Mesothelial cell of epicardium (in vitro differentiated cells): ENCODE data around the gene B4GALT2. TPM values are rescaled to one million over a fixed set of nuclear protein-coding genes. Genes with fewer than 3 reads are reported as not detected.

Source experiments
- DNase-seq, 2 experiments: peaks; one replicate each; pipeline ENCODE4 v3.0.0; 2021; ENCODE audit warnings: low spot score in 2 of 2; ENCODE audit not compliant: unreplicated experiment in 2 of 2
- H3K27ac Mint-ChIP-seq: 2 replicates; pipeline ENCODE4 v1.8.0; 2021; ENCODE audit warnings: mixed read lengths
- H3K27me3 Mint-ChIP-seq: 2 replicates; pipeline ENCODE4 v1.8.0; 2021; ENCODE audit warnings: low read depth, mixed read lengths
- H3K36me3 Mint-ChIP-seq: 2 replicates; pipeline ENCODE4 v1.8.0; 2021; ENCODE audit warnings: mixed read lengths
- H3K4me1 Mint-ChIP-seq: 2 replicates; pipeline ENCODE4 v1.8.0; 2021; ENCODE audit warnings: mixed read lengths
- H3K4me3 Mint-ChIP-seq: 2 replicates; pipeline ENCODE4 v1.8.0; 2021; ENCODE audit warnings: mild to moderate bottlenecking, moderate library complexity, mixed read lengths
- H3K9me3 Mint-ChIP-seq: 2 replicates; pipeline ENCODE4 v1.8.0; 2021; ENCODE audit warnings: mixed read lengths
- total RNA-seq: library from RNA; stranded (reverse); gene quantifications from 3 replicates; pipeline ENCODE4 v1.2.1, GENCODE V29; 2021
- TF ChIP-seq, protein P1 (sequence below): fragments of 200-600 bp; sonication (generic); IDR thresholded peaks from one replicate; pipeline ENCODE4 v1.5.0; 2021; ENCODE audit warnings: antibody characterized with exemption; ENCODE audit not compliant: unreplicated experiment

Gene B4GALT2
- total RNA-seq, 1 donor from 2014 or later, result 55.8 TPM

- TF ChIP-seq, protein P1, sequence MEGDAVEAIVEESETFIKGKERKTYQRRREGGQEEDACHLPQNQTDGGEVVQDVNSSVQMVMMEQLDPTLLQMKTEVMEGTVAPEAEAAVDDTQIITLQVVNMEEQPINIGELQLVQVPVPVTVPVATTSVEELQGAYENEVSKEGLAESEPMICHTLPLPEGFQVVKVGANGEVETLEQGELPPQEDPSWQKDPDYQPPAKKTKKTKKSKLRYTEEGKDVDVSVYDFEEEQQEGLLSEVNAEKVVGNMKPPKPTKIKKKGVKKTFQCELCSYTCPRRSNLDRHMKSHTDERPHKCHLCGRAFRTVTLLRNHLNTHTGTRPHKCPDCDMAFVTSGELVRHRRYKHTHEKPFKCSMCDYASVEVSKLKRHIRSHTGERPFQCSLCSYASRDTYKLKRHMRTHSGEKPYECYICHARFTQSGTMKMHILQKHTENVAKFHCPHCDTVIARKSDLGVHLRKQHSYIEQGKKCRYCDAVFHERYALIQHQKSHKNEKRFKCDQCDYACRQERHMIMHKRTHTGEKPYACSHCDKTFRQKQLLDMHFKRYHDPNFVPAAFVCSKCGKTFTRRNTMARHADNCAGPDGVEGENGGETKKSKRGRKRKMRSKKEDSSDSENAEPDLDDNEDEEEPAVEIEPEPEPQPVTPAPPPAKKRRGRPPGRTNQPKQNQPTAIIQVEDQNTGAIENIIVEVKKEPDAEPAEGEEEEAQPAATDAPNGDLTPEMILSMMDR, result no peak
- Mint-ChIP-seq H3K27ac (no peak overlapping the region), H3K4me1 (peaks cover 12% of the 10 kb centered on the region), H3K9me3 (no peaks in the 10 kb centered on the region), H3K27me3 (no peaks in the 10 kb centered on the region), H3K4me3 (no peak overlapping the region), H3K36me3 (no peaks in the 10 kb centered on the region)
- DNase-seq, result no peak
These were observed 16.1 kb downstream of the B4GALT2 start for GRCh38 chr1:43994794-43995790.

- peaks cover 9% of the 10 kb centered on the region for H3K4me1 Mint-ChIP-seq
- no peak for DNase-seq
- no peak overlapping the region for H3K27ac Mint-ChIP-seq
- no peaks in the 10 kb centered on the region for H3K27me3 Mint-ChIP-seq
- H3K36me3 Mint-ChIP-seq, result peaks cover 2% of the 10 kb centered on the region
- H3K4me3 Mint-ChIP-seq, result no peak overlapping the region
- TF ChIP-seq, protein P1, result no peak
- H3K9me3 Mint-ChIP-seq, result no peaks in the 10 kb centered on the region
These were observed 17.1 kb downstream of the B4GALT2 start for GRCh38 chr1:43995984-43996732.

- peaks cover 6% of the 10 kb centered on the region for H3K36me3 Mint-ChIP-seq
- H3K27ac Mint-ChIP-seq, result no peak overlapping the region
- TF ChIP-seq, protein P1, result no peak
- DNase-seq, result no peak
- H3K9me3 Mint-ChIP-seq, result no peaks in the 10 kb centered on the region
- H3K4me3 Mint-ChIP-seq, result no peak overlapping the region
- peaks cover 9% of the 10 kb centered on the region for H3K4me1 Mint-ChIP-seq
- no peaks in the 10 kb centered on the region for H3K27me3 Mint-ChIP-seq
These were observed 17.7 kb downstream of the B4GALT2 start for GRCh38 chr1:43996733-43997115.

DNA sequence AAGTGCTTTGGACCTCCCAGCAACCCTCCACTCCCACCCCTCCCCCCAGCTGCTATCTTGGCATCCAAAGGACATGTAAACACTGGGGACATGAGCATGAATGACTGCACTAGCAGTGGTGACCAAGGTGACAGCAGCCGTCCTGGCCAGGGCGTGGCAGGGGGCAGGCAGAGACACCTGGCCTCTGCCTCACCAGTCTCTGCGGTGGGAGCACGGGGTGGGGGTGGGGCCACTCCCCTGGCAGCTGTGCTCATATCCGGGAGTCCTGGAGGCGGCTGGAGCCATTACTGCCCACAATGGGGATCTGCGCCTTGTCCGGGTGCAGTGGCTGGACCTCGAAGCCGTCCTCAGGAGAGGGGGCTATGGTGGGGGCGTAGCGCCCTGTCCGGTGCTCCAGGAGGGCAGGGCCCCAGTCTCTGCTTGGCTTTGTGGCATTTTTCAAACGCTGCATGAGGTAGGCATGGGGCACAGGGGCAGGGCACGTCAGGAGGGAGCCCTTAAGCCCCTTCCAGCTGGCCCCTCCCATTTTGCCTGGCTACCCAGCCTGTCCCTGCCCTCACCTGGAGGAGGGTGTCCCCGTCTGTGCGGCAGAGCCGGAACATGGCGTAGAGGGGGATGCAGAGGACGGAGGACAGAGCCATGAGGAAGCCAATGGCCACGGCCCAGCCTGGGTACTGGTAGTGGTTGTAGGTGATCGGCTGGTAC is 18.4 kb downstream of the B4GALT2 start:
- H3K27me3 Mint-ChIP-seq, result no peaks in the 10 kb centered on the region
- H3K36me3 Mint-ChIP-seq, result peaks cover 6% of the 10 kb centered on the region
- no peak overlapping the region for H3K4me3 Mint-ChIP-seq
- DNase-seq, result no peak
- peaks cover 5% of the 10 kb centered on the region for H3K4me1 Mint-ChIP-seq
- H3K27ac Mint-ChIP-seq, result no peak overlapping the region
- no peaks in the 10 kb centered on the region for H3K9me3 Mint-ChIP-seq
- TF ChIP-seq, protein P1, result no peak

GRCh38 chr1:43998000-43998378 is 19.0 kb downstream of the B4GALT2 start:
- DNase-seq, result no peak
- Mint-ChIP-seq H3K36me3 (peaks cover 6% of the 10 kb centered on the region), H3K9me3 (no peaks in the 10 kb centered on the region), H3K4me1 (no peaks in the 10 kb centered on the region), H3K27me3 (no peaks in the 10 kb centered on the region), H3K27ac (no peak overlapping the region), H3K4me3 (no peak overlapping the region)
- TF ChIP-seq, protein P1, result no peak
